Measurements from ENCODE around the gene GMPR2. TPM values are rescaled to one million over a fixed set of nuclear protein-coding genes. Genes with fewer than 3 reads are reported as not detected.
"Not testable (repeated sequence)": the region's sequence is repeated elsewhere in the genome, so short reads cannot be mapped to it uniquely, and the experiment has no call there.

GMPR2 gene
- polyA plus RNA-seq, 3 donors, result 84.4 to 84.7 (median 84.5) TPM

- Mint-ChIP-seq H3K4me3 (peak overlapping the region in 1 of 2 donors; percentile 86), H3K27me3 (ENCODE audit: low read depth in 3 of 3) (peaks cover 0 to 4% (median 1%) of the 10 kb centered on the region in 3 donors), H3K27ac (peak overlapping the region; percentile 95 to 100 (median 98)), H3K9me3 (no peaks in the 10 kb centered on the region), H3K4me1 (peaks cover 30% of the 10 kb centered on the region), H3K36me3 (peaks cover 22 to 25% of the 10 kb centered on the region in 2 donors)
- Histone ChIP-seq H3K4me1 (ENCODE audit: control insufficient read depth in 1 of 2, insufficient read depth in 2 of 2, low read length in 2 of 2) (peaks cover 30 to 36% of the 10 kb centered on the region in 2 donors), H3K9ac (ENCODE audit: insufficient read depth, low read length, poor library complexity, severe bottlenecking) (no peak overlapping the region), H2AFZ (ENCODE audit: insufficient read depth, low read depth, low read length, poor library complexity, severe bottlenecking) (peak overlapping the region; percentile 86), H3K27ac (ENCODE audit: low read depth in 1 of 2, low read length in 2 of 2) (peak overlapping the region in 1 of 2 donors; percentile 98), H3K9me3 (replicated peaks in 1 of 2; ENCODE audit: control insufficient read depth in 1 of 2, insufficient read depth in 1 of 2, low read length in 2 of 2) (no peaks in the 10 kb centered on the region), H3K36me3 (replicated peaks in 1 of 2; ENCODE audit: control insufficient read depth in 1 of 2, insufficient read depth in 2 of 2, low read length in 2 of 2) (peaks cover 9 to 19% of the 10 kb centered on the region in 2 donors), H4K20me1 (ENCODE audit: insufficient read depth, low read length) (no peaks in the 10 kb centered on the region), H3K4me3 (replicated peaks in 1 of 3; ENCODE audit: low read depth in 2 of 3, low read length in 3 of 3) (peak overlapping the region in 1 of 3 experiments; percentile 90), H3K79me2 (ENCODE audit: insufficient read depth, low read length) (peaks cover 40% of the 10 kb centered on the region), H3K27me3 (ENCODE audit: control insufficient read depth in 2 of 2, insufficient read depth in 2 of 2, low read length in 2 of 2) (no peaks in the 10 kb centered on the region), H3K4me2 (replicated peaks; ENCODE audit: extremely low read depth, low read length, poor library complexity, severe bottlenecking) (peak overlapping the region; percentile 87)
- no peak for DNase-seq
- TF ChIP-seq, protein P1, sequence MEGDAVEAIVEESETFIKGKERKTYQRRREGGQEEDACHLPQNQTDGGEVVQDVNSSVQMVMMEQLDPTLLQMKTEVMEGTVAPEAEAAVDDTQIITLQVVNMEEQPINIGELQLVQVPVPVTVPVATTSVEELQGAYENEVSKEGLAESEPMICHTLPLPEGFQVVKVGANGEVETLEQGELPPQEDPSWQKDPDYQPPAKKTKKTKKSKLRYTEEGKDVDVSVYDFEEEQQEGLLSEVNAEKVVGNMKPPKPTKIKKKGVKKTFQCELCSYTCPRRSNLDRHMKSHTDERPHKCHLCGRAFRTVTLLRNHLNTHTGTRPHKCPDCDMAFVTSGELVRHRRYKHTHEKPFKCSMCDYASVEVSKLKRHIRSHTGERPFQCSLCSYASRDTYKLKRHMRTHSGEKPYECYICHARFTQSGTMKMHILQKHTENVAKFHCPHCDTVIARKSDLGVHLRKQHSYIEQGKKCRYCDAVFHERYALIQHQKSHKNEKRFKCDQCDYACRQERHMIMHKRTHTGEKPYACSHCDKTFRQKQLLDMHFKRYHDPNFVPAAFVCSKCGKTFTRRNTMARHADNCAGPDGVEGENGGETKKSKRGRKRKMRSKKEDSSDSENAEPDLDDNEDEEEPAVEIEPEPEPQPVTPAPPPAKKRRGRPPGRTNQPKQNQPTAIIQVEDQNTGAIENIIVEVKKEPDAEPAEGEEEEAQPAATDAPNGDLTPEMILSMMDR (IDR thresholded peaks at IDR 0.05), result no peak
- intact Hi-C loops (cut with micrococcal nuclease), result loop anchor here (1.0 to 10.0 kb wide), 2 partner anchors 15 to 88 kb away; partner anchors contain the start of gene CIDEB (in 1 of the 2)
- WGBS (ENCODE audit: insufficient coverage), result no CpG with 5 or more reads among the region's 2 CpGs
These were observed 16.4 kb upstream of the GMPR2 start for GRCh38 chr14:24216345-24216699.

- peak overlapping the region; percentile 66 to 99 (median 97) for H3K27ac Mint-ChIP-seq
- no CpG with 5 or more reads among the region's 1 CpG for WGBS (ENCODE audit: insufficient coverage)
- not testable (repeated sequence) for DNase-seq; H3K9me3 Mint-ChIP-seq; H3K9ac ChIP-seq (ENCODE audit: insufficient read depth, low read length, poor library complexity, severe bottlenecking); H3K27me3 Mint-ChIP-seq (ENCODE audit: low read depth in 3 of 3); H3K9me3 ChIP-seq (replicated peaks in 1 of 2; ENCODE audit: control insufficient read depth in 1 of 2, insufficient read depth in 1 of 2, low read length in 2 of 2); H3K27me3 ChIP-seq (ENCODE audit: control insufficient read depth in 2 of 2, insufficient read depth in 2 of 2, low read length in 2 of 2); H4K20me1 ChIP-seq (ENCODE audit: insufficient read depth, low read length); H3K4me3 ChIP-seq (replicated peaks in 1 of 3; ENCODE audit: low read depth in 2 of 3, low read length in 3 of 3); H3K4me3 Mint-ChIP-seq; H3K4me2 ChIP-seq (replicated peaks; ENCODE audit: extremely low read depth, low read length, poor library complexity, severe bottlenecking); H2AFZ ChIP-seq (ENCODE audit: insufficient read depth, low read depth, low read length, poor library complexity, severe bottlenecking)
- H3K4me1 ChIP-seq (ENCODE audit: control insufficient read depth in 1 of 2, insufficient read depth in 2 of 2, low read length in 2 of 2), result peaks cover 30 to 36% of the 10 kb centered on the region in 2 donors
- intact Hi-C loops (cut with micrococcal nuclease), result loop anchor here (1.0 to 10.0 kb wide), 2 partner anchors 14 to 88 kb away; partner anchors contain the start of gene CIDEB (in 1 of the 2)
- H3K36me3 ChIP-seq (replicated peaks in 1 of 2; ENCODE audit: control insufficient read depth in 1 of 2, insufficient read depth in 2 of 2, low read length in 2 of 2), result peaks cover 5 to 14% of the 10 kb centered on the region in 2 donors
- peaks cover 40% of the 10 kb centered on the region for H3K79me2 ChIP-seq (ENCODE audit: insufficient read depth, low read length)
- peaks cover 16 to 21% of the 10 kb centered on the region in 2 donors for H3K36me3 Mint-ChIP-seq
- H3K27ac ChIP-seq (ENCODE audit: low read depth in 1 of 2, low read length in 2 of 2), result peak overlapping the region in 1 of 2 donors; percentile 98
- H3K4me1 Mint-ChIP-seq, result peaks cover 26% of the 10 kb centered on the region
These were observed 15.9 kb upstream of the GMPR2 start for GRCh38 chr14:24216876-24217275.

Data from CD14-positive monocyte (primary cell).